Chondrocyte (in vitro differentiated cells): ENCODE results near the gene POU1F1. TPM values are rescaled to one million over a fixed set of nuclear protein-coding genes. Genes with fewer than 3 reads are reported as not detected.
A peak's percentile ranks its signal among the peaks of the same experiment; 100 is the strongest.

Source experiments
- DNase-seq: peaks from one replicate; pipeline ENCODE4 v3.0.0; 2021; ENCODE audit warnings: mixed read lengths, low spot score
- H3K27ac Mint-ChIP-seq: one replicate; pipeline ENCODE4 v1.8.0; 2021; ENCODE audit warnings: mild to moderate bottlenecking, moderate library complexity, mixed read lengths; ENCODE audit not compliant: unreplicated experiment
- H3K27me3 Mint-ChIP-seq: 2 replicates; pipeline ENCODE4 v1.8.0; 2021; ENCODE audit warnings: low read depth, mixed read lengths
- H3K36me3 Mint-ChIP-seq: 2 replicates; pipeline ENCODE4 v1.8.0; 2021; ENCODE audit warnings: low read depth, mixed read lengths
- H3K4me1 Mint-ChIP-seq: 2 replicates; pipeline ENCODE4 v1.8.0; 2021; ENCODE audit warnings: low read depth, mild to moderate bottlenecking, mixed read lengths
- H3K4me3 Mint-ChIP-seq: one replicate; pipeline ENCODE4 v1.8.0; 2021; ENCODE audit warnings: mild to moderate bottlenecking, moderate library complexity, mixed read lengths; ENCODE audit not compliant: unreplicated experiment
- H3K9me3 Mint-ChIP-seq: 2 replicates; pipeline ENCODE4 v1.8.0; 2021; ENCODE audit warnings: low read depth, mixed read lengths
- total RNA-seq: library from RNA; stranded (reverse); gene quantifications from 3 replicates; pipeline ENCODE4 v1.2.1, GENCODE V29; 2021
- TF ChIP-seq, protein P1 (sequence below): fragments of 200-600 bp; sonication (generic); IDR thresholded peaks from 2 replicates; pipeline ENCODE4 v1.5.0; 2021; ENCODE audit warnings: antibody characterized with exemption, mild to moderate bottlenecking, moderate library complexity

The POU1F1 gene
- total RNA-seq, 1 donor from 2014 or later, result not detected

DNA sequence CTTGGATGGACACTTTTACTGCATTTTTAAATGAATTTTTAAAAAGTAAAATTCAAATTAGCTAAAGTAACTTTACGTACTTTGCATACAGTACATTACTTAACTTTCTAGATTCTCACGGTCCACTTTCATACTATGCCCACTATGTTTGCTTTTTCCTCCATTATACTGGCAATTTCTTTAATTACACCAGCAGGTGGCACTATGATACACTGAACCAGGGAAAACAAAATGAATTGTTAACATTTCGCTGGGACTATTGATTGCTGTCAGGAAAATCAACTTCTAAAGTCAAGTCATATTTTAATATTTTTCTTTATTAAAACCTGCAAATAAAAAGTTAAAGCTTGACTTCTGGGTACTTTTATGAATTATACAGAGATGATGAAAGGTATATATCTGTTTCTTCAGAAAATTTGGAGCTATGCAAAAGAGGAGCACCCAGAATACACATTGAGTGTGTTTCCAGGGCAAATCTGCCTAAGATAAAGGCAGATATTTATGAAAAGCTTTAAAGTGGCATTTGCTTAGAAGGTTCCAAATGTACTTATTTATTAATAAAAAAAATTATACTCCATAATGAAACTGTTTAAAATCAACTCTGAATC is 21.8 kb upstream of the POU1F1 start:
- DNase-seq, result no peak
- Mint-ChIP-seq H3K9me3 (no peaks in the 10 kb centered on the region), H3K36me3 (no peaks in the 10 kb centered on the region), H3K4me3 (no peak overlapping the region), H3K27ac (no peak overlapping the region), H3K27me3 (peaks cover 32% of the 10 kb centered on the region), H3K4me1 (no peaks in the 10 kb centered on the region)
- TF ChIP-seq, protein P1, sequence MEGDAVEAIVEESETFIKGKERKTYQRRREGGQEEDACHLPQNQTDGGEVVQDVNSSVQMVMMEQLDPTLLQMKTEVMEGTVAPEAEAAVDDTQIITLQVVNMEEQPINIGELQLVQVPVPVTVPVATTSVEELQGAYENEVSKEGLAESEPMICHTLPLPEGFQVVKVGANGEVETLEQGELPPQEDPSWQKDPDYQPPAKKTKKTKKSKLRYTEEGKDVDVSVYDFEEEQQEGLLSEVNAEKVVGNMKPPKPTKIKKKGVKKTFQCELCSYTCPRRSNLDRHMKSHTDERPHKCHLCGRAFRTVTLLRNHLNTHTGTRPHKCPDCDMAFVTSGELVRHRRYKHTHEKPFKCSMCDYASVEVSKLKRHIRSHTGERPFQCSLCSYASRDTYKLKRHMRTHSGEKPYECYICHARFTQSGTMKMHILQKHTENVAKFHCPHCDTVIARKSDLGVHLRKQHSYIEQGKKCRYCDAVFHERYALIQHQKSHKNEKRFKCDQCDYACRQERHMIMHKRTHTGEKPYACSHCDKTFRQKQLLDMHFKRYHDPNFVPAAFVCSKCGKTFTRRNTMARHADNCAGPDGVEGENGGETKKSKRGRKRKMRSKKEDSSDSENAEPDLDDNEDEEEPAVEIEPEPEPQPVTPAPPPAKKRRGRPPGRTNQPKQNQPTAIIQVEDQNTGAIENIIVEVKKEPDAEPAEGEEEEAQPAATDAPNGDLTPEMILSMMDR, result peak; percentile 95

GRCh38 chr3:87288446-87288845 is 12.1 kb upstream of the POU1F1 start:
- TF ChIP-seq, protein P1, result no peak
- no peaks in the 10 kb centered on the region for H3K4me1 Mint-ChIP-seq
- no peak overlapping the region for H3K27ac Mint-ChIP-seq
- no peak overlapping the region for H3K4me3 Mint-ChIP-seq
- H3K27me3 Mint-ChIP-seq, result peaks cover 25% of the 10 kb centered on the region
- H3K9me3 Mint-ChIP-seq, result peaks cover 12% of the 10 kb centered on the region
- no peaks in the 10 kb centered on the region for H3K36me3 Mint-ChIP-seq
- DNase-seq, result no peak

DNA sequence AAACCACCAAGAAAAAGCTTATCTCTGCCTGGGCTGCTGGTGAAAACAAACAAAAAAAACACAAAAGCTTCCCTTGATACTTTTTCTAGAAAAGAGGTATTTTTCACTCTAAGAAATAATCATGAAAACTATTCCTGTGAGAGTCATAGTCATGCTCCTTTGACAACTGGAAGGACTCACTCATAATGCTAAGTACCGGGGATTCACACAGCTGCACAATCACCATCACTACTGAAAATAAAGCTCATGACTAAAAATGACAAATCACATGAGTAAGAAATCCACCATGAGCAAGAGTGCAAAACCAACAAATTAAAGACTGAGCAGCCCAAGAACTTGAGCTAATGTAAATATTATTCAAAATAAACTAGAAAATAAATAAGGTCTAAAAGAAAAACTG is 10.6 kb upstream of the POU1F1 start:
- H3K9me3 Mint-ChIP-seq, result peaks cover 12% of the 10 kb centered on the region
- no peaks in the 10 kb centered on the region for H3K36me3 Mint-ChIP-seq
- no peak for DNase-seq
- no peak overlapping the region for H3K4me3 Mint-ChIP-seq
- TF ChIP-seq, protein P1, result no peak
- no peaks in the 10 kb centered on the region for H3K4me1 Mint-ChIP-seq
- H3K27ac Mint-ChIP-seq, result no peak overlapping the region
- H3K27me3 Mint-ChIP-seq, result peaks cover 17% of the 10 kb centered on the region

- TF ChIP-seq, protein P1, result no peak
- Mint-ChIP-seq H3K27ac (no peak overlapping the region), H3K27me3 (peaks cover 4% of the 10 kb centered on the region)
Measured at GRCh38 chr3:87272718-87273341, 3.6 kb downstream of the POU1F1 start.

DNA sequence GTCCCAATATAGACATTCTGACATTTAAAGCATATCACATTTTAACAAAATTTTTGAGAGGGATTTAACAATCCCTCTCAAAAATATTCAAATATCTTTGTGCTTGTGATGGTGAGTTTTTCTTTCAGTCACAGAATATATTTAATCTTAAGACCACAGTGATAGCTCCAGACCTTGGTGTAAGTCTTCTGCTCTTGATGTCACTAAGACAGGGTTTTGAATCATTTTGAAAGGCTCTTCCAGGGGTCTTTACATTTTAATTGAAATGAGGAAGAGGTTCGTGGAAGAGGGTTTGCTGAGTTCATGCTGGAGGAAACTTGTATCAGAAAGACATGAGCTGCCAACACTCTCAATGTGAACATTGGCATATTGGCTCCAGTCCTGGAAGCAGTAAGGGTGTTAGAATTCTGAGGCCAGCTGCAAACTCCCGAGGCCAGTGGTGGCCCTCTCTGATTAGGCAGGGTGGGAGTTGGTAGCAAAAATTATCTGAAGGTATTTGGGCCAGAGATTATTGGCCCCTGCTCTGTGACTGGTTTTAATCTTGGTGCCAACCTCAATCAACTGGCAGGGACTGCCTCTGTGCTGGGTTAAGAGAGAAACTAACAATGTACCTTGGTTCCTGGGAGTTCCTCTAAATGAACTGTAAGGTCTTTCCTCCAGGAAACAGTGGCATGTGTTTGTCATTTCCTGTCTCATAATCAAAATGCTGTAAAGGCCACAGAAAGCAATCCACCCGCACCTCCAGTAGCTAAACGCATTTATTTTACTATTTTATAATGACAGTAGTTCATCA is 5.3 kb downstream of the POU1F1 start:
- H3K9me3 Mint-ChIP-seq, result no peaks in the 10 kb centered on the region
- peaks cover 2% of the 10 kb centered on the region for H3K27me3 Mint-ChIP-seq
- H3K4me1 Mint-ChIP-seq, result no peaks in the 10 kb centered on the region
- H3K4me3 Mint-ChIP-seq, result no peak overlapping the region
- TF ChIP-seq, protein P1, result no peak
- H3K36me3 Mint-ChIP-seq, result no peaks in the 10 kb centered on the region
- no peak overlapping the region for H3K27ac Mint-ChIP-seq
- DNase-seq, result no peak

More at GRCh38 chr3:87272718-87273341, 3.6 kb downstream of the POU1F1 start:
- no peaks in the 10 kb centered on the region for H3K9me3 Mint-ChIP-seq
- DNase-seq, result no peak
- H3K36me3 Mint-ChIP-seq, result no peaks in the 10 kb centered on the region
- no peak overlapping the region for H3K4me3 Mint-ChIP-seq
- no peaks in the 10 kb centered on the region for H3K4me1 Mint-ChIP-seq
